Measurements from ENCODE around the gene OR2T1.

Gene OR2T1, protein sequence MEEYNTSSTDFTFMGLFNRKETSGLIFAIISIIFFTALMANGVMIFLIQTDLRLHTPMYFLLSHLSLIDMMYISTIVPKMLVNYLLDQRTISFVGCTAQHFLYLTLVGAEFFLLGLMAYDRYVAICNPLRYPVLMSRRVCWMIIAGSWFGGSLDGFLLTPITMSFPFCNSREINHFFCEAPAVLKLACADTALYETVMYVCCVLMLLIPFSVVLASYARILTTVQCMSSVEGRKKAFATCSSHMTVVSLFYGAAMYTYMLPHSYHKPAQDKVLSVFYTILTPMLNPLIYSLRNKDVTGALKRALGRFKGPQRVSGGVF

DNA sequence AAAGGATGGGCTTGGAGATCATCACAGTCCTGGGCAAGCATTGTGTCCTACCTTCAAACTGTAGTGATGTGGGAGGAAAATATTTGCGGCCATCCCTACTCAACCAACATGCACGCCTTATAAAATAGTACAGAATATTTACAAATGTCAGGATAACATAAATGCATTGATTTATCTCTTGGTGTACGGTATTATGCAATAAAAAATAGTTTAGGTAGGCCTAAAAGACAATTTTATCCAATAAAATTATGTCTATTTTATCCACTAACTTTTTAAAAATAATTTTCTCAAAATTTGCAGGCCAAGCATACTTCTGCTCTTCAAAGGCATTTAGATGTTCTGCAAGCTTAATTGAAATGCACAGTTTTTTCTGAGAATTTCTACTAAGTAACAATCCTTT, at the start of gene OR2T1:
OR2T1 (plus strand) TSS at position 301 of the 400 bp plus-strand sequence. CDS start 3,100 bp downstream, outside the sequence.
- DNase-seq (ENCODE audit: low spot score), result no peak
- in situ Hi-C loops (cut with MboI; ENCODE audit: low pct_unique_long_range_greater_than_20kb, low sequenced_read_pairs, unreplicated experiment), result loop anchor here (10.0 kb wide), 1 partner anchor 222 kb away; no protein-coding TSS in a partner anchor
- TF ChIP-seq, protein P1, sequence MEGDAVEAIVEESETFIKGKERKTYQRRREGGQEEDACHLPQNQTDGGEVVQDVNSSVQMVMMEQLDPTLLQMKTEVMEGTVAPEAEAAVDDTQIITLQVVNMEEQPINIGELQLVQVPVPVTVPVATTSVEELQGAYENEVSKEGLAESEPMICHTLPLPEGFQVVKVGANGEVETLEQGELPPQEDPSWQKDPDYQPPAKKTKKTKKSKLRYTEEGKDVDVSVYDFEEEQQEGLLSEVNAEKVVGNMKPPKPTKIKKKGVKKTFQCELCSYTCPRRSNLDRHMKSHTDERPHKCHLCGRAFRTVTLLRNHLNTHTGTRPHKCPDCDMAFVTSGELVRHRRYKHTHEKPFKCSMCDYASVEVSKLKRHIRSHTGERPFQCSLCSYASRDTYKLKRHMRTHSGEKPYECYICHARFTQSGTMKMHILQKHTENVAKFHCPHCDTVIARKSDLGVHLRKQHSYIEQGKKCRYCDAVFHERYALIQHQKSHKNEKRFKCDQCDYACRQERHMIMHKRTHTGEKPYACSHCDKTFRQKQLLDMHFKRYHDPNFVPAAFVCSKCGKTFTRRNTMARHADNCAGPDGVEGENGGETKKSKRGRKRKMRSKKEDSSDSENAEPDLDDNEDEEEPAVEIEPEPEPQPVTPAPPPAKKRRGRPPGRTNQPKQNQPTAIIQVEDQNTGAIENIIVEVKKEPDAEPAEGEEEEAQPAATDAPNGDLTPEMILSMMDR (IDR thresholded peaks at IDR 0.05; ENCODE audit: extremely low read depth, insufficient read depth, missing control alignments), result no peak

DNA sequence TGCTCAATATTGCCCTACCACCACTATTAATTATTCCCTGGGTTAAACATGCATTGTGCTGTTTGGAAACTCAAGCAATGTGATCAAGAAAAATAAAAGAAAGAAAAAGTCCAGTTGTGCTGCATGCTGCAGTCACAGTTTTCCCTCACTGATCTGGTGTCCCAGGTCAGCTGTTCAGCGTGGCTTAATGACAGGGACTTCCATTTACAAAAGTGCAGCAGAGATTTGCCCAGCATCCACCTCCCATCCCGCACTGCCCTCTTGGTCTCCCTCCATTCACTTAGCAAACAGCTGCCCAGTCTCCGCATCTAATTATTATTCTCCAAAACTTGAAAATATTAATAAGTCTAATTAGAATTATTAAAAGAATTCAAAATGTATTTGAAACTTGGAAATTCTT, 43.4 kb upstream of the OR2T1 start:
- TF ChIP-seq, protein P1 (IDR thresholded peaks at IDR 0.05; ENCODE audit: extremely low read depth, insufficient read depth, missing control alignments), result no peak
- in situ Hi-C loops (cut with MboI; ENCODE audit: low pct_unique_long_range_greater_than_20kb, low sequenced_read_pairs, unreplicated experiment), result no loop called here
- DNase-seq (ENCODE audit: low spot score), result no peak

DNA sequence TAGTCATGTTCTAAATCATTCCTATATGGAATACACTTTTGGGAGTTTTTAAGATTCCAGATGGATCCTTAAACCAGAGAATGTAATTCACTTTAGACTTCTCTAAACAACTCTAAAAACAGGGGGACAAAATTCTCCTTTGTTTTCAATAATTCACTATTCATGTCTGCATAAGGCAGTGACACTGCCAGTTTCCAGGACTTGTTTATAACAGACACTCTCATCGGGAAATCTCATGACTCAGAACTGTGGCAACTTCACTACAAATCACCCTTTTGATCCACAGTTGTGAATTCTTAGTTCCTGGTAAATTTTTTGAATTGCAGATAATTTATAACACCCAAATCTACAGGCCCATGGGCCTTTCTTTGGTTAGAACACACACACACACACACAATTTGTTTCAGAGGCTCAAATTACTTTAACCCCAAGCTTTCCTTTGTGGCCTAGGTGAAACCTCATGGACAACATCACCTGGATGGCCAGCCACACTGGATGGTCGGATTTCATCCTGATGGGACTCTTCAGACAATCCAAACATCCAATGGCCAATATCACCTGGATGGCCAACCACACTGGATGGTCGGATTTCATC, 41.6 kb upstream of the OR2T1 start, which contains the start of gene OR2T4:
OR2T4 (plus strand) TSS at position 545 of the 595 bp plus-strand sequence; CDS start at position 545, 0 bp downstream.
- TF ChIP-seq, protein P1 (IDR thresholded peaks at IDR 0.05; ENCODE audit: extremely low read depth, insufficient read depth, missing control alignments), result no peak
- no peak for DNase-seq (ENCODE audit: low spot score)
- in situ Hi-C loops (cut with MboI; ENCODE audit: low pct_unique_long_range_greater_than_20kb, low sequenced_read_pairs, unreplicated experiment), result no loop called here

DNA sequence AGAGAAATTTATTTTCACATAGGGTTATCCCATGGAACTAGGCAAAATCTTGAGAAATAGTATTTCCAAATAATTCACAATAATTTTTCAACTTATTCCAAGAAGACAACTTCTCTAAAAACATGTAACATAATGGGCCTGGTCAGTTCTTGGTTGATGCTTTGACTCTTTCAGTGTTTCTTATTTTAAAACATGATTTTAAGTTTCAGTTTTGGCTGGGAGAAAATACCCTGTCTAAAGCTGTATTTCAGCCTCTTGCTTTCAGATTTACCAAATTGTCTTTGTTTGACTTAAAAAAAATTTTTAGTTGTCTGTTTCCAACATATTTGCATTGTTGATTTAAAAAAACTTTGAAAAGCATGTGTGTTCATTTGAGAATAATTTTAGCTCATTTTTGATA, 36.2 kb upstream of the OR2T1 start:
- DNase-seq (ENCODE audit: low spot score), result no peak
- in situ Hi-C loops (cut with MboI; ENCODE audit: low pct_unique_long_range_greater_than_20kb, low sequenced_read_pairs, unreplicated experiment), result no loop called here
- TF ChIP-seq, protein P1 (IDR thresholded peaks at IDR 0.05; ENCODE audit: extremely low read depth, insufficient read depth, missing control alignments), result no peak

DNA sequence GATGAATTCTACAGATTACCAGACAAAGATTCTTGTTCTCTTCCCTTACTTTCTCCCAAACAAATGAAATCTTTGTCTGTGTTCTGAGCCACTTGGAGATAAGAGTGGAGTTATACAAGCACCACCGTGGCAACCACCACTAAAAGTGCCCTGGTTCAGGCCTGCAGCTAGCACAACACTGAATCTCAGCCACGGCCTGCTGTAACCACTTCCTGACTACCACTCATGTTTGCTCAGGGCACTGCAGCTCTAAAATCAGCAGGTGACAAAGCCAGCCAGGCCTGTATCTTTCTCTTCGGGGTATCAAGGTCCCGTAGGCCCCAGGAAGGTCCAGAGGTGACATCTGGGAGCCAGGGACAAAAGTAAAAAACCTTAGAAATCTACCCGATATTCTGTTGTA, 30.5 kb upstream of the OR2T1 start:
- TF ChIP-seq, protein P1 (IDR thresholded peaks at IDR 0.05; ENCODE audit: extremely low read depth, insufficient read depth, missing control alignments), result no peak
- in situ Hi-C loops (cut with MboI; ENCODE audit: low pct_unique_long_range_greater_than_20kb, low sequenced_read_pairs, unreplicated experiment), result no loop called here
- DNase-seq (ENCODE audit: low spot score), result no peak

DNA sequence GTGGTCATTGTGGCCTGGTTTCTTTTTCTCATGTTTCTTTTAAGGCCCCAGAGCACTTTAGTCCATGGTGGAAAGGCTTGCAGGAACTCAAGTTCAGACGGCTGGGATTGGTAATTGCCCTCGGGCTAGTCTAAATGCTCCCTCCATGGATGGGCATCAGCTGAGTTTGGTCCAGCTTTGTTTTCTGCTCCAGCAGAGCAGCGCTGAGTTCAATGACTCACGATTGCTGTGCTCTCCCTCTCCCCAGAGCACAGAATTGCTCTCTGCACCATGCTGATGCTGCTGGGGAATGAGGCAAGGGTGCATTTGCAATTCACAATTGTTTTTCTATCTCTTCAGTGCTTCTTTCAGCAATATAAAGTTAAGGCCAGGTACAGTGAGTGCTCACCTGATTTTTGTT, 29.1 kb upstream of the OR2T1 start:
- no peak for DNase-seq (ENCODE audit: low spot score)
- in situ Hi-C loops (cut with MboI; ENCODE audit: low pct_unique_long_range_greater_than_20kb, low sequenced_read_pairs, unreplicated experiment), result no loop called here
- TF ChIP-seq, protein P1 (IDR thresholded peaks at IDR 0.05; ENCODE audit: extremely low read depth, insufficient read depth, missing control alignments), result no peak

Measured in GM13977 (cell line).